ENCODE data around the gene SENP5.
"Not testable (repeated sequence)": the region's sequence is repeated elsewhere in the genome, so short reads cannot be mapped to it uniquely, and the experiment has no call there.

Gene SENP5

DNA sequence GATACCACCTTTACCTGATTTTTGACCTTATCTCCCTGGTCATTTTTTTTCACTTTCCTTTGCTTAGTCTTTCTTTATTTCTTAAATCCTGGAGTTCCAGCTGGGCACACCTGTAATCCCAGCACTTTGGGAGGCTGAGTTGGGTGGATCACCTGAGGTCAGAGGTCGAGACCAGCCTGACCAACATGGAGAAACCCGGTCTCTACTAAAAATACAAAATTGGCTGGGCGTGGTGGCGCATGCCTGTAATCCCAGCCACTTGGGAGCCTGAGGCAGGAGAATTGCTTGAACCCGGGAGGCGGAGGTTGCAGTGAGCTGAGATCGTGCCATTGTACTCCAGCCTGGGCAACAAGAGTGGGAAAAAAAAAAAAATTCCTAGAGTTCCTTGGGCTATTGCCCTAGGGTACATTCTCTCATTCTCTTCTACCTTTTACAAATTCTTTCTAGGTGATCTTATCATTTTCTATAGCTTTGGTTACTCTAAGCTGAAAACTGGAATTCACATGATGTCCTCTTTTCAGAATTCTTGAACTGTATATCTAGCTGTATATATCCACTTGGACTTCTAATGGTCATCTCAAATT lies 6.9 kb downstream of the SENP5 start:
- not testable (repeated sequence) for H3K4ac ChIP-seq (ENCODE audit: low read depth, low read length); H2BK120ac ChIP-seq (ENCODE audit: low read depth, low read length); H3K4me1 ChIP-seq (ENCODE audit: control insufficient read depth, low read depth, low read length); H3K27ac ChIP-seq (ENCODE audit: low read depth, low read length); H4K8ac ChIP-seq (ENCODE audit: low read depth, low read length); H3K36me3 ChIP-seq (ENCODE audit: control insufficient read depth, insufficient read depth, low read length); H4K5ac ChIP-seq (ENCODE audit: low read length); H2AK5ac ChIP-seq (ENCODE audit: low read length); H3K56ac ChIP-seq (ENCODE audit: low read length); H3K23ac ChIP-seq (ENCODE audit: low read length); H2BK5ac ChIP-seq (ENCODE audit: low read length); H3K4me3 ChIP-seq (ENCODE audit: low read length); H3K9ac ChIP-seq (ENCODE audit: low read length); H2BK15ac ChIP-seq (replicated peaks; ENCODE audit: low read depth); H3K18ac ChIP-seq (ENCODE audit: low read length); H3K27me3 ChIP-seq (ENCODE audit: insufficient read depth, low read length, poor library complexity); H3K4me2 ChIP-seq (ENCODE audit: low read length)
- DNase-seq = peak; percentile 82
- no CpG with 5 or more reads among the region's 7 CpGs for WGBS (ENCODE audit: extremely low coverage, insufficient coverage, low lambda C conversion rate)
- peaks cover 45% of the 10 kb centered on the region for H3K79me2 ChIP-seq (ENCODE audit: control insufficient read depth, insufficient read depth, low read length)
- peaks cover 16% of the 10 kb centered on the region for H3K79me1 ChIP-seq (ENCODE audit: low read length)

DNA sequence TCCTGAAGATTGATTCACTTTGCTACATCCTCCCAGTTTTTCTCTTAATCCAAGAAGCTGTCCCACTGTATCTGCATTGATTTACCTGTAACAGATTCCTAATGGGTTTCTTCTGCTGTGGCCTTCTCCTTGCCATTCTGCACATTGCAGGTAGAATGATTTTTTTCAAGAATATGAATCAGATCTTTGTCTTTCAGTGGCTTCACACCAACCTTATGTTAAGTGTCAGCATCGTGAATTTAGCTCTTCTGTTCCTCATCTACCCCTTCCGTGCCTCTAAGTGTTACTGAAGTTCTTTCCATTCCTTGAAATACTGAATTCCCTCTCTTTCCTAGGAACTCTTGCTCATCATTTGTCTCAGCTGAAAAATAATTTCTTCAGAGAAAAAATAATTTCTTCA lies 7.5 kb downstream of the SENP5 start:
- no peaks in the 10 kb centered on the region for H3K36me3 ChIP-seq (ENCODE audit: control insufficient read depth, insufficient read depth, low read length)
- no peak overlapping the region for H3K9ac ChIP-seq (ENCODE audit: low read length)
- WGBS (ENCODE audit: extremely low coverage, insufficient coverage, low lambda C conversion rate) = no CpG with 5 or more reads among the region's 2 CpGs
- H3K4me2 ChIP-seq (ENCODE audit: low read length) = no peak overlapping the region
- no peak overlapping the region for H2AK5ac ChIP-seq (ENCODE audit: low read length)
- no peak overlapping the region for H3K27ac ChIP-seq (ENCODE audit: low read depth, low read length)
- no peak overlapping the region for H2BK5ac ChIP-seq (ENCODE audit: low read length)
- no peak overlapping the region for H3K56ac ChIP-seq (ENCODE audit: low read length)
- no peak overlapping the region for H3K4me3 ChIP-seq (ENCODE audit: low read length)
- H2BK15ac ChIP-seq (replicated peaks; ENCODE audit: low read depth) = no peak overlapping the region
- H3K4ac ChIP-seq (ENCODE audit: low read depth, low read length) = no peak overlapping the region
- H3K79me1 ChIP-seq (ENCODE audit: low read length) = peaks cover 15% of the 10 kb centered on the region
- H3K27me3 ChIP-seq (ENCODE audit: insufficient read depth, low read length, poor library complexity) = no peaks in the 10 kb centered on the region
- no peak overlapping the region for H3K18ac ChIP-seq (ENCODE audit: low read length)
- DNase-seq = no peak
- H3K23ac ChIP-seq (ENCODE audit: low read length) = no peak overlapping the region
- H4K8ac ChIP-seq (ENCODE audit: low read depth, low read length) = no peak overlapping the region
- no peak overlapping the region for H2BK120ac ChIP-seq (ENCODE audit: low read depth, low read length)
- H4K5ac ChIP-seq (ENCODE audit: low read length) = no peak overlapping the region
- peaks cover 43% of the 10 kb centered on the region for H3K79me2 ChIP-seq (ENCODE audit: control insufficient read depth, insufficient read depth, low read length)
- no peaks in the 10 kb centered on the region for H3K4me1 ChIP-seq (ENCODE audit: control insufficient read depth, low read depth, low read length)

DNA sequence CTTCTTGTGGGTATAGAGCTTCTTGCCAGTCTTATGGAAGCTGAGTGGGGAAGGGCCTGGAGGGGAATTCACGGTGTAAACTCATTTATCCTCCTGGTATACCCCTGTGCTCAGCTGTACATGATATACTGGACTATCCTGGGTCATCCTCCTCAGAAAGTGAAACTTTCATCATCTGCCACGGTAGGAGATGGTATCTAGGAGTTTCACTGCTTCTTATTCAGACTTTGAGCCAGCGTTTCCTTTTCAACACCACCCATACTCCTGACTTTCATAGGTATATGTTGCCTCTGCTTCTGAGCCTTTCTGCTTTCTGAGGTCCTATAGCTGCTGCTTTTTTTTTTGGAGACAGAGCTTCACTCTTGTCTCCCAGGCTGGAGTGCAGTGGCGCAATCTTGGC lies 15.6 kb downstream of the SENP5 start:
- no peak overlapping the region for H3K9ac ChIP-seq (ENCODE audit: low read length)
- WGBS (ENCODE audit: extremely low coverage, insufficient coverage, low lambda C conversion rate) = no CpG with 5 or more reads among the region's 4 CpGs
- H3K23ac ChIP-seq (ENCODE audit: low read length) = no peak overlapping the region

DNA sequence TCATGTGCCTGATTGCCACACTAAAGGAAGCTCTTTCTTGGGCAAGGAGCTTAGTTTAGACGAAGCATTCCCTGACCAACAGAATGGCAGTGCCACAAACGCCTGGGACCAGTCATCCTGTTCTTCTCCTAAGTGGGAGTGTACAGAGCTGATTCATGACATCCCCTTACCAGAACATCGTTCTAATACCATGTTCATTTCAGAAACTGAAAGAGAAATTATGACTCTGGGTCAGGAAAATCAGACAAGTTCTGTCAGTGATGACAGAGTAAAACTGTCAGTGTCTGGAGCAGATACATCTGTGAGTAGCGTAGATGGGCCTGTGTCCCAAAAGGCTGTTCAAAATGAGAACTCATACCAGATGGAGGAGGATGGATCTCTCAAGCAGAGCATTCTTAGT lies 18.4 kb downstream of the SENP5 start:
- WGBS (ENCODE audit: extremely low coverage, insufficient coverage, low lambda C conversion rate) = no CpG with 5 or more reads among the region's 4 CpGs
- Histone ChIP-seq H2BK5ac (ENCODE audit: low read length) (no peak overlapping the region), H3K79me2 (ENCODE audit: control insufficient read depth, insufficient read depth, low read length) (peaks cover 9% of the 10 kb centered on the region), H3K79me1 (ENCODE audit: low read length) (peaks cover 21% of the 10 kb centered on the region), H3K27me3 (ENCODE audit: insufficient read depth, low read length, poor library complexity) (no peaks in the 10 kb centered on the region), H4K8ac (ENCODE audit: low read depth, low read length) (no peak overlapping the region), H3K36me3 (ENCODE audit: control insufficient read depth, insufficient read depth, low read length) (no peaks in the 10 kb centered on the region), H3K4ac (ENCODE audit: low read depth, low read length) (no peak overlapping the region), H3K4me1 (ENCODE audit: control insufficient read depth, low read depth, low read length) (no peaks in the 10 kb centered on the region), H3K18ac (ENCODE audit: low read length) (no peak overlapping the region), H4K5ac (ENCODE audit: low read length) (no peak overlapping the region), H3K56ac (ENCODE audit: low read length) (no peak overlapping the region), H3K27ac (ENCODE audit: low read depth, low read length) (peak overlapping the region; percentile 19), H2BK120ac (ENCODE audit: low read depth, low read length) (no peak overlapping the region), H2BK15ac (replicated peaks; ENCODE audit: low read depth) (no peak overlapping the region), H3K4me2 (ENCODE audit: low read length) (no peak overlapping the region), H3K23ac (ENCODE audit: low read length) (no peak overlapping the region), H3K4me3 (ENCODE audit: low read length) (no peak overlapping the region), H3K9ac (ENCODE audit: low read length) (no peak overlapping the region), H2AK5ac (ENCODE audit: low read length) (no peak overlapping the region)
- DNase-seq = no peak

More for the DNA sequence above, 15.6 kb downstream of the SENP5 start:
- H3K79me2 ChIP-seq (ENCODE audit: control insufficient read depth, insufficient read depth, low read length) = peaks cover 12% of the 10 kb centered on the region
- H3K36me3 ChIP-seq (ENCODE audit: control insufficient read depth, insufficient read depth, low read length) = no peaks in the 10 kb centered on the region
- H3K27me3 ChIP-seq (ENCODE audit: insufficient read depth, low read length, poor library complexity) = no peaks in the 10 kb centered on the region
- H3K4ac ChIP-seq (ENCODE audit: low read depth, low read length) = no peak overlapping the region
- H3K4me3 ChIP-seq (ENCODE audit: low read length) = no peak overlapping the region
- H2BK5ac ChIP-seq (ENCODE audit: low read length) = no peak overlapping the region
- no peak overlapping the region for H2BK15ac ChIP-seq (replicated peaks; ENCODE audit: low read depth)
- H2AK5ac ChIP-seq (ENCODE audit: low read length) = no peak overlapping the region
- H2BK120ac ChIP-seq (ENCODE audit: low read depth, low read length) = no peak overlapping the region
- no peak overlapping the region for H3K18ac ChIP-seq (ENCODE audit: low read length)
- no peak for DNase-seq
- no peak overlapping the region for H3K4me2 ChIP-seq (ENCODE audit: low read length)
- no peaks in the 10 kb centered on the region for H3K4me1 ChIP-seq (ENCODE audit: control insufficient read depth, low read depth, low read length)
- H4K5ac ChIP-seq (ENCODE audit: low read length) = no peak overlapping the region
- H4K8ac ChIP-seq (ENCODE audit: low read depth, low read length) = no peak overlapping the region
- H3K27ac ChIP-seq (ENCODE audit: low read depth, low read length) = no peak overlapping the region
- H3K79me1 ChIP-seq (ENCODE audit: low read length) = peaks cover 20% of the 10 kb centered on the region
- H3K56ac ChIP-seq (ENCODE audit: low read length) = no peak overlapping the region

DNA sequence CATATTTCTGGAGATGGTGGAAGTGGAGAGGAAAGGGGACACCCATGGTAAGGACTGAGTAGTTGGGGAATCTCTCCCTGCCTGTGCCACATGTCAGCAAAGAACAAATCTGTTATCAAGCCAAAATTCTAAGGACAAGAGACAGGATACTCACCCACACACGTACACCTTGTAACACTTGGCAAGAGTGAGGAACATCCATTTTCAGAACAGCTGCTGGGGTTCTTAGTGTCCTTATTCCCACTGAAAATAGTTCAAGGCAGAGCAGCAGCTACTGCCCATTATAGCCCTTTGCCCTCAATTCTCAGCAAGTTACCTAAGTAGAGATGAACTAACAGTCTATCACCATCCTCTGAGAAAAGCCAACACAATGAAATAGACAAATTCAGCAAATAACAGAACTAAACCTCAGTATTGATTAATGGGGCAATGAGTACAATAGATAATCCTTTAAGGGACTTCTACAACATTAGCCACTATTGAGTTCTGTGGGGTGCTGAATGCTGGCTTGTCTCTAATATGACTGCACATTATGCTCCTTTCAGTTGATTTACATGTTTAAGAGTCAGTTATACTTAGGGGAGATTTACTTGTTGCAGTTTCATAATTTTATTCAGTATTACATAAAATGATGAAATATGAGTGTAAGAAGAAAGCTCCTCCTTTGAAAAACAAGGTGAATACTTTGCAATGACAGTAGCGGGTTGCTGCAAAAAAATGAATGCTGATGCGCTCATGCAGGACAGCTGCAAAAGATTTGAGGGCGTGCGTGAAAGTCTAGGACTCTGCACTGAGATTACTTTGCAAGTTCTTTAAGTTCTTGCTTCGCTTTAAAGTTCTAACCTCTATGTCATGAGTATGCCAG lies 22.4 kb downstream of the SENP5 start:
- Histone ChIP-seq H3K56ac (ENCODE audit: low read length) (no peak overlapping the region), H3K4me2 (ENCODE audit: low read length) (no peak overlapping the region), H2BK15ac (replicated peaks; ENCODE audit: low read depth) (no peak overlapping the region), H3K27ac (ENCODE audit: low read depth, low read length) (no peak overlapping the region), H3K4me1 (ENCODE audit: control insufficient read depth, low read depth, low read length) (no peaks in the 10 kb centered on the region), H4K5ac (ENCODE audit: low read length) (no peak overlapping the region), H3K79me1 (ENCODE audit: low read length) (peaks cover 17% of the 10 kb centered on the region), H2BK5ac (ENCODE audit: low read length) (no peak overlapping the region), H3K4me3 (ENCODE audit: low read length) (no peak overlapping the region), H3K18ac (ENCODE audit: low read length) (no peak overlapping the region), H3K23ac (ENCODE audit: low read length) (no peak overlapping the region), H3K79me2 (ENCODE audit: control insufficient read depth, insufficient read depth, low read length) (peaks cover 7% of the 10 kb centered on the region), H3K4ac (ENCODE audit: low read depth, low read length) (no peak overlapping the region), H2AK5ac (ENCODE audit: low read length) (no peak overlapping the region), H2BK120ac (ENCODE audit: low read depth, low read length) (no peak overlapping the region), H3K9ac (ENCODE audit: low read length) (no peak overlapping the region), H4K8ac (ENCODE audit: low read depth, low read length) (no peak overlapping the region), H3K27me3 (ENCODE audit: insufficient read depth, low read length, poor library complexity) (no peaks in the 10 kb centered on the region), H3K36me3 (ENCODE audit: control insufficient read depth, insufficient read depth, low read length) (no peaks in the 10 kb centered on the region)
- no peak for DNase-seq
- WGBS (ENCODE audit: extremely low coverage, insufficient coverage, low lambda C conversion rate) = no CpG with 5 or more reads among the region's 6 CpGs
